Kidney (tissue), 14 donors: ENCODE results near the gene CCDC78. TPM values are rescaled to one million over a fixed set of nuclear protein-coding genes. Genes with fewer than 3 reads are reported as not detected.

Experiments
- DNase-seq, 5 donors: peaks; one replicate each; pipeline ENCODE4 v3.0.0-alpha.2; 2013 to 2020
- FAIRE-seq: peaks from 2 replicates; lab custom pipeline; 2012; peaks lifted over from hg19 to GRCh38; lab: Jason Lieb, UNC
- H3K27ac ChIP-seq, 2 donors: one replicate each; pipeline ENCODE4 v1.7.0; 2013; ENCODE audit warnings: low read depth in 2 of 2, low read length in 2 of 2, inconsistent platforms in 1 of 2
- H3K27me3 ChIP-seq: one replicate; pipeline ENCODE4 v1.7.1; 2013; ENCODE audit warnings: low read length, inconsistent platforms; ENCODE audit not compliant: control insufficient read depth, insufficient read depth
- H3K36me3 ChIP-seq, 3 donors: one replicate each; pipeline versions ENCODE4 v1.7.0 to v1.7.1; 2013; ENCODE audit warnings: low read length in 3 of 3, control low read depth in 1 of 3, inconsistent platforms in 1 of 3; ENCODE audit not compliant: insufficient read depth in 3 of 3, control insufficient read depth in 2 of 3
- H3K4me1 ChIP-seq, 3 donors: one replicate each; pipeline versions ENCODE4 v1.7.0 to v1.7.1; 2013; ENCODE audit warnings: low read length in 3 of 3, inconsistent platforms in 1 of 3, low read depth in 1 of 3; ENCODE audit not compliant: control insufficient read depth in 2 of 3, insufficient read depth in 2 of 3
- H3K4me3 ChIP-seq, 3 donors: one replicate each; pipeline versions ENCODE4 v1.7.0 to v1.8.1; 2013; ENCODE audit warnings: low read length in 3 of 3, control low read depth in 1 of 3, inconsistent platforms in 1 of 3
- H3K9ac ChIP-seq, 3 donors: one replicate each; pipeline versions ENCODE4 v1.7.0 to v1.7.1; 2013; ENCODE audit warnings: low read length in 3 of 3, control low read depth in 1 of 3, inconsistent platforms in 1 of 3
- H3K9me3 ChIP-seq, 3 donors: one replicate each; pipeline versions ENCODE4 v1.7.0 to v1.7.1; 2013; ENCODE audit warnings: low read length in 3 of 3, control low read depth in 1 of 3, inconsistent platforms in 1 of 3; ENCODE audit not compliant: control insufficient read depth in 2 of 3, insufficient read depth in 1 of 3
- intact Hi-C: fragments of 100-400 bp; cut with DNase I; formaldehyde crosslinking; loops from one replicate; pipeline ENCODE4 v1.11.1; 2022
- polyA plus RNA-seq: library from polyadenylated mRNA; stranded (reverse); fragments of 350-450 nt; fragmentation: Illumina TruSeq; extraction: RNeasy Lipid Tissue Mini Kit (QIAGEN cat#74804); gene quantifications from one replicate; pipeline ENCODE4 v1.2.3, GENCODE V29; 2014; ENCODE audit warnings: low read depth, low replicate concordance; ENCODE audit not compliant: insufficient read depth
- total RNA-seq: library from RNA; stranded (reverse); fragmentation: NEBNext Ultra II Directional; extraction: Animal tissue kit (Norgen Biotek cat#: 25700); gene quantifications from one replicate; pipeline ENCODE4 v1.2.1, GENCODE V29; 2021
- TF ChIP-seq, protein P1 (sequence below): IDR thresholded peaks from 3 replicates; pipeline ENCODE4 v1.5.1; 2012; ENCODE audit warnings: mild to moderate bottlenecking, moderate library complexity, borderline replicate concordance; ENCODE audit not compliant: insufficient read depth; ENCODE audit errors: extremely low read depth
- donor health status: control.
- donor health status: control.
- donor health status: control.
- donor health status: control.
- donor health status: control.
- donor health status: DM: yes; HTN: yes; CAD: no.
- donor health status: Normal renal cell carcinoma (clear cell type).

CCDC78 gene
- total and polyA plus RNA-seq, 2 donors from 2014 or later: 1.3 to 2.6 TPM

DNA sequence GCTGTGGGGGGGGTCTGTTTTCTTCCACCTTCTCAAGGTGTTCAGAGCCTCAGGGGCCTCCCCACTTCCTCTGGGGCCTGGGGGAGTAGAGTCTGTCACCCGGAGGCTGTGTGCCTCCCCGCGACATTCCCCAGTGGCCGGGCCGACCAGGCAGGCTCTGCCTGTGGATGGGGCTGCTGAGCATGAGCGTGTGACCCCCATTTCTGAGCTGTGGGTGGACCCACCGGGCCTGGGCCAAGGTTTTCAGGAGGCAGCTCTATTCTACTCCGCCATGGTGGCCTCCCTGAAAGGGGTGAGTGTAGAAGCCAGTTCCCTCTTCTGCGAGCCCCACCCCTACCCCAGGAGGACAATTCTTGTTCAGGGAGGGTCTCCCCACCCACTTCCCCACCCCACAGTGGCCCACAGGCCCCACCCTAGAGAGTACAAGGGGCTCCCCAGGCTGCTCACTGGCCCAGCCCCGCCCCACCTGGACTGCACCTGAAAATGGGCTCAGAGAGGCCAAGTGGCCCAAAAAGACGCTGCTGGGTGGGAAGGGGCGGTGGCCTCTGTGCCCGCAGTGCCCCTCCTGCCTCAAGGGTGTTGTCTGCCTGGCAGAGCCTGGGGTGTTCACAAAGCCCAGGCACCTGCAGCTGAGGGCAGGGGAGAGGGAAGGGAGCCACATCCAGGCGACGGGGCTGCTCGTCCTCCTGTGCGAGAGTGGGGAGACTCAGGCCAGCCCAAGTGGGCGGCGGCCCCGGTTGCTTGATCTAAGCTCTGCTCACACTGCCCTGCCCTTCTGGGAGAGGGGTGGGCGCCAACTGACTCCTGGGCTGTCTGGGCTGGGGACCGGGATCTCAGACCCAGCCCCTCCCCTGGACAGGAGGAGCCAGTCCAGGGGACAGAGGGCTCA lies 35.6 kb upstream of the CCDC78 start:
- H3K9me3 ChIP-seq: no peaks in the 10 kb centered on the region
- intact Hi-C loops: no loop called here
- no peaks in the 10 kb centered on the region for H3K4me1 ChIP-seq
- H3K36me3 ChIP-seq: no peaks in the 10 kb centered on the region
- H3K27me3 ChIP-seq: no peaks in the 10 kb centered on the region
- FAIRE-seq (no peak), DNase-seq (peak in 2 of 5 donors; percentile 56 to 70)
- no peak overlapping the region for H3K4me3 ChIP-seq
- no peak overlapping the region for H3K9ac ChIP-seq
- TF ChIP-seq, protein P1, sequence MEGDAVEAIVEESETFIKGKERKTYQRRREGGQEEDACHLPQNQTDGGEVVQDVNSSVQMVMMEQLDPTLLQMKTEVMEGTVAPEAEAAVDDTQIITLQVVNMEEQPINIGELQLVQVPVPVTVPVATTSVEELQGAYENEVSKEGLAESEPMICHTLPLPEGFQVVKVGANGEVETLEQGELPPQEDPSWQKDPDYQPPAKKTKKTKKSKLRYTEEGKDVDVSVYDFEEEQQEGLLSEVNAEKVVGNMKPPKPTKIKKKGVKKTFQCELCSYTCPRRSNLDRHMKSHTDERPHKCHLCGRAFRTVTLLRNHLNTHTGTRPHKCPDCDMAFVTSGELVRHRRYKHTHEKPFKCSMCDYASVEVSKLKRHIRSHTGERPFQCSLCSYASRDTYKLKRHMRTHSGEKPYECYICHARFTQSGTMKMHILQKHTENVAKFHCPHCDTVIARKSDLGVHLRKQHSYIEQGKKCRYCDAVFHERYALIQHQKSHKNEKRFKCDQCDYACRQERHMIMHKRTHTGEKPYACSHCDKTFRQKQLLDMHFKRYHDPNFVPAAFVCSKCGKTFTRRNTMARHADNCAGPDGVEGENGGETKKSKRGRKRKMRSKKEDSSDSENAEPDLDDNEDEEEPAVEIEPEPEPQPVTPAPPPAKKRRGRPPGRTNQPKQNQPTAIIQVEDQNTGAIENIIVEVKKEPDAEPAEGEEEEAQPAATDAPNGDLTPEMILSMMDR: no peak
- no peak overlapping the region for H3K27ac ChIP-seq

DNA sequence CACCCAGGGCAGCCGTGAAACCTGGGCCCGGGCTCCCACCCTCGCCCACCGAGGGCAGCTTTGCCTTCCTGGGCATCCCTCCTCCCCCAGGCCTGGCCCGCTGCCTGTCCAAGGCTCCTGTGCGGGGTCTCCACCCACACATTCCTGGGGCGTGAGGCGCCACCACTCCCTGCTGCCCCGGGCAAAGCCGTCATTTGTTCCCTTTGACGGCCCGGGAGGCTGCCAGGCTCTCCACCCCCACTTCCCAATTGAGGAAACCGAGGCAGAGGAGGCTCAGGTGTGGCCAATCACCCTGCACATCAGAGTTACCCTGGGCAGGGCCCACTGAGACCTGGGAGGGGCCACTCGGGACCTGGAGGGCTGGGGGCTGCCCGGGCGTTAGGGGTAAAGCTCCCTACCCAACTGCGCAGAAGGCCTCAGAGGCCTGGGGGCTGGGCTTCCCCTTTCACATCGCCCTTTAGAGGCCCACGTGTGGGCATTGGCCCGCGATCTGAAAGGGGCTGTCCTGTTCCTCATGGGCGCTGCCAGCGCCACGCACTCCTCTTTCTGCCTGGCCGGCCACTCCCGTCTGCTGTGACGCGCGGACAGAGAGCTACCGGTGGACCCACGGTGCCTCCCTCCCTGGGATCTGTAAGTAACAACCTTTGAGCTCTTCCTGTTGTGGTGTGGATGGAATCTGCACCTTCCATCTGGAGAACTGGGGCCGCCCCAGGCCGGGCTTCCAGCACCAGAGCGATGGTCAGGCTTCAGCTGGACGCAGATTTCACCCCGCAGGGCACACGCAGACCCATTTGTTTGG lies 34.5 kb upstream of the CCDC78 start, which contains the start of gene MSLN:
Gene MSLN (plus strand): TSS at position 190 of the 799 bp plus-strand sequence. CDS start 1,947 bp downstream, outside the sequence.
- H3K36me3 ChIP-seq: no peaks in the 10 kb centered on the region
- TF ChIP-seq, protein P1: no peak
- intact Hi-C loops: no loop called here
- FAIRE-seq (no peak), DNase-seq (peak; percentile 64 to 78 (median 70))
- no peak within 1 kb of the TSS for H3K27ac ChIP-seq
- no peak within 1 kb of the TSS for H3K4me3 ChIP-seq
- H3K4me1 ChIP-seq: no peaks in the 10 kb centered on the region
- no peak within 1 kb of the TSS for H3K9ac ChIP-seq
- H3K9me3 ChIP-seq: no peaks in the 10 kb centered on the region
- no peaks in the 10 kb centered on the region for H3K27me3 ChIP-seq

DNA sequence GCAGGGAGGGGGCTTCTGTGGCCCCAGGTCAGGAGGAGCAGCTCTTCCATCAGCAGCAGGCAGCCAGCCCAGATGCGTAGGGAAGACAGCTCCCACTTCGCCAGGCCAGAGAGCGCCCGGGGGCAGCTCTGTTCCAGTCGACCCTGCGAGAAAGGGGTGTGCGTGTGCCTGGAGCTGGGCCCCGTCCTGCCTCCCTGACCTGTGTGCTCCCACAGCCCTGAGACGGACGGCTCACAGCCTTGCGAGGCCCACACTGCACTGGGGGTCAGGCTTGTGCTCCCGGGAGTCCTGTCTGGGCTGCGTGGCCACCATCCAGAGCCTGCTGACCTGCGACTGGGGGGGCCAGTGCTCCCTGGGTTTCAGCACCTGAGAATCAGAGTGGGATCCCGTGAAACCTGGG lies 33.8 kb upstream of the CCDC78 start:
- no peak overlapping the region for H3K4me3 ChIP-seq
- H3K9me3 ChIP-seq: no peaks in the 10 kb centered on the region
- DNase-seq (peak in 1 of 5 donors; percentile 75), FAIRE-seq (no peak)
- H3K36me3 ChIP-seq: no peaks in the 10 kb centered on the region
- no peaks in the 10 kb centered on the region for H3K27me3 ChIP-seq
- H3K27ac ChIP-seq: no peak overlapping the region
- intact Hi-C loops: no loop called here
- no peak overlapping the region for H3K9ac ChIP-seq
- TF ChIP-seq, protein P1: no peak
- no peaks in the 10 kb centered on the region for H3K4me1 ChIP-seq
